GM21723 (cell line): ENCODE data around the gene WDR76.

Experiments
- ATAC-seq: cut with Tn5 transposase; IDR thresholded peaks from one replicate; pipeline ENCODE4 v1.9.1; 2021; ENCODE audit warnings: mild to moderate bottlenecking, moderate library complexity; ENCODE audit not compliant: unreplicated experiment

The WDR76 gene

GRCh38 chr15:43911235-43911781 is 84.5 kb downstream of the WDR76 start:
- ATAC-seq = no peak

- ATAC-seq = no peak
These were observed 85.4 kb downstream of the WDR76 start for GRCh38 chr15:43912208-43912607.

- ATAC-seq = no peak
These were observed 86.4 kb downstream of the WDR76 start for GRCh38 chr15:43913026-43913780.

GRCh38 chr15:43913941-43914340 is 87.1 kb downstream of the WDR76 start:
- ATAC-seq = no peak

GRCh38 chr15:43915631-43916325 is 89.0 kb downstream of the WDR76 start:
- ATAC-seq = no peak

GRCh38 chr15:43916326-43916660 is 89.5 kb downstream of the WDR76 start:
- ATAC-seq = no peak
